ENCODE results near the gene RDH8.
"Not testable (repeated sequence)": the region's sequence is repeated elsewhere in the genome, so short reads cannot be mapped to it uniquely, and the experiment has no call there.

The RDH8 gene

DNA sequence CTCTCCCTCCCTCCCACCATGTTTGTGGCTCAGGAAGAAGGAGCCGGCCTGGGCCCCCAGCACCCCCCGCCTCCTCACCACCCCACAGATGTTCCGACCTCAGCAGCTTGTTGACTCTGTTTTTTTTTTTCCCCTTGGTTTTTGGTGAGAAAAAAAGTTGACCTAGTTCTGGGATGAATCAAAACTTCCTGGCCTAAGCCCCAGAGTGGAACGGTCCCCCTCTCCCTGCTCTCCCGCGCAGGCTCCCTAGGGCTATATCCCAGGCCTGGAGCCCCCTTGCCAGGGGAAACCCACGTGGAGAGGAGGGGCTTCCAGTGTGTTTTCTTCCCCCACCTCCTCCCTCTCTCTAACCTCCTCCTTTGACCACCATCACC is 7.0 kb upstream of the RDH8 start:
- DNase-seq, result no peak

- no peak for DNase-seq
These were observed 6.4 kb upstream of the RDH8 start for GRCh38 chr19:10006752-10007323.

DNA sequence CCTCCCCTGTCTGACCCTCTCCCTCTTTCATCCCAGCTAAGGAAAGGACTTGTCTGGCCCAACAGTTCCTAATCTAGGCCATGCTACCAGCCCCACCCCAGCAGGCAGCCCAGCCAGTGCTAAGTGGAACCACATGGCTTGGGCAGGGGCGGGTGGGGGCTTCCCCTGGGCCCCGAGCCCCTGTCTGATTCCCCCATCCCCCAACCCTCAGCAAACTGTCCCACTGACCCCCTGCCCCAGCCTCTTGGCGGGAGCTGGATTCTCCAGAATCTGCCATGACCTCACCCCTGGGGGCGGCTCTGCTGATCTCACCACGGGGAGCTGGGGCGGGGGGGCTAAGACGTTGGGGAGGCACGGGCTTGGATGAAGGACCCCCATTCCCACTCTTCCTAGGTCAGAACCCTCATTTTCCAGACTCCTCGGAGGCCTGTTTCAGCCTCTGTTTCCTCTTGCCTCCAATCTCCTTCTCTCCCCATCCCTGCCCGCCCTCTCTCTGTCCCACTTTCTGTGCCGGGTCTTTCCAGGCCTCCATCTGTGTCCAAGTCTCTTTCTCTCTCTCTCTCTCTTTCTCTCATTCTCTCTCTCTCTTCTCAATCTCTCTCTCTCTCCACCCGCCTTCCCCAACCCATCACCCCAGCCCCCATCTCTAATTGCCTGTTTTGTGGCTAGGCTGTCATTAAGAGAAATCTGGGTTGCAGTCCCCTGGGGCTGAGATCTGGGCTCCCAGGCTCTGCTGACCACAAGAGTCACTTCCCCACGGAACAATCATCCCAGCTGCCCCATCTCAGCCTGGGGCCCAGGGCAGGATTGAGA is 5.7 kb upstream of the RDH8 start:
- DNase-seq, result peak in 3 of 6 experiments; percentile 7 to 14 (median 8)

GRCh38 chr19:10008184-10008765 is 5.0 kb upstream of the RDH8 start:
- no peak for DNase-seq

DNA sequence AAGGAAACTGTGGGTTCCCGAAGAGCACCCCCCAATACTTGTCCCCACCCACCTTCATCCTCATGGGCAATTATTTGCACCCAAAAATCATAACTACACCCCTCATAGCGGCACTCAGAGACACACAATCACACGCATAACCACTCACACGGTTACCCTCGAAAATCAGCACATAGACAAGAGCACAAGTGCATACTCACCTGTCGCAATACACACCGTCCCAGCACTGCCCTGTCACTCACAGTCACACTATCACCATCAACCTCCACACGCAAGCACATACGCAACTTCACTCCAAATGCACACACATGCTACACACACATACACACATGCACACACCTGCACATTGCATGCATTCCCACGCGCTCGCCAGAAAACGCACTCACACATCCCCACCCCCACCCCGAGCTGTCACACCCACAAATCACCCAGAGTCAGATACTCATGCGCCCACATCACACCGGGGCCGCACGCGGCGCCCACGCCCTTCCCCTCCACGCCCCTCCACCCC is 3.5 kb upstream of the RDH8 start:
- DNase-seq, result no peak

- no peak for DNase-seq
These were observed 3.0 kb upstream of the RDH8 start, which contains the start of gene COL5A3 for GRCh38 chr19:10010247-10010691. Gene COL5A3, minus strand, starts transcription at chr19:10010504. Its CDS starts 119 bp downstream, at chr19:10010385.

DNA sequence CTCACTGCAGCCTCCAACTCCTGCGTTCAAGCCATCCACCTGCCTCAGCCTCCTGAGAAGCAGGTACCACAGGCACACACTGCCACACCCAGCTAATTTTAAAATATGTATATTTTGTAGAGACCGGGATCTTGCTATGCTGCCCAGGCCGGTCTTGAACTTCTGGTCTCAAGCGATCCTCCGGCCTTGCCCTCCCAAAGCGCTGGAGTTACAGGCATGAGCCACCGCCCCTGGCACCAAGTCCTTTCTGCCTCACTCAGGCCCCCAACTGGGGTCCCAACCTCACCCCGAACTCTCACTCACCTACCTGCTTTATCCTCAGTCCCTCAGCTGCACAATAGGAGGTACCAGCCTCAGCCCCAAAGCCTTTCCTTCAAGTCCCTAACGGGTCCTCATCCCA is 2.3 kb upstream of the RDH8 start:
- DNase-seq, result no peak

DNA sequence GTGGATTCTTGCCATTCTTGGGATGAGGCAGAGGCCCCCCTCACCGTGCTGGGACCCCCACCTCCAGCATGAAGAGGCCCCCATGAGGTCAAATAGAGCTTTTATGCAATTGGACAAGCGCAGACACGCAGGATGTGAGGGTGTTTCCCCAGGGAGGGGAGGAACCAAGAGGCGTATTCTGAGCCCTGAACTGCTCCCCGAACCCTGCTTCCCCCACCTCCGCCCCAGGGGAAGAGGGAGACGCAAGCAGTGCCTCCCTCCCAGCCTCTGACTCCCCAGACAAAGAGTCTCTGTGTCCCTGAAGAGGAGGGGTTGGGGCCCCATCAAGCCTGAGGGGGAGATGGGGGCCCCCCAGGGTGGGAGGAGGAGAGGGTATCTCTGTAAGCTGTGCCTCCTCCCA is 1.3 kb upstream of the RDH8 start:
- no peak for DNase-seq

DNA sequence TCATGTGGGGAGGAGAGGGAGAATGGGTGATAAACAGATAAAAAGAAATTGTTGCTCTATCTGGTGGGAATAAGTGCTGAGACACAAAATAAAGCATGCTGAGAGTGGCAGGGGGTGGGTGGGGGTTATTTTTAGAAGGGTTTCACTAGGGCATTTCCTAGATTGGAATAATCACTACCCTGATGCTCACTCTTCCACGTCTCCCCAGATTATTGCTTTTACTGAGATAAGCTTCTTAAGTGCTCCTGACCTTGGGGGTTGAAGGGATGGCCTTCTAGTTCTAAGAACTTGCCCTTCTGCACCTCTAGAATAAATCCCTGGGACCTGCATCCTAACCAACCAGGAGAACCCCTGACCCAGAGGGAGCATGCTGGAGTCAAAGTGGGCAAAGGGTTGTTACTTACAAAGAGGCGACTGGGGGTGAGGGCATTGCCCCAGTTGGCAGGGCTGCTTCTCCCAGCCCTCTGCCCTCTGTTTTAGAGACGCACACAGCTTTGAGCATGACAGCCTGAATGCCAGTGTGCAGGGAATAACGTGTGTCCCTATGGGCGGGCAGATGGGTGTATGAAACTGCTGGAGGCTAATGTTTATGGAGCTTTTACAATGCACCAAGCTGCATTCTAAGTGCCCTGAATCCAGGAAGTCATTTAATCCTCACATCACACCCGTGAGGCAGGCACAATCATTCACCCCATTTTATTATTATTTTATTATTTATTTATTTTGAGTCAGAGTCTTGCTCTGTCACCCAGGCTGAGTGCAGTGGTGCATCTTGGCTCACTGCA is 743 bp downstream of the RDH8 start:
- no peak for DNase-seq

DNA sequence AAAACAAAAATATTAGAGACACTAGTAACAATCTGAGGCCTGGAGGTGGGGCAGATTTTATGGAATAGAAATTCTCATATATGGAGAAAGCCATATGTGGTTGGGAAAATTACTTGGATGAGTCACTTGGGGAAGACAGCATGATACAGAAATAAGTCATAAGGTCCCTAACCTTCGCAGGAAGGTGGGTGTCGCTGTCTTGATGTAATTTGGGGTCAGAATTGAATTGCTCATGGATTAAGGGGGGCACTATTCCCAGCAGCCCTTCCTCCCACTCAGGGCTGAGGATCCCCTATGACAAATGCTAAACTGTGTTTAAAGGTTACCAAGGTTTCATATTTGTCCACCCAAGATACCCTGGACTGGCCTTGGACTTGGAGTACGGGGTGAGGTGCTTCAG is 5.0 kb downstream of the RDH8 start:
- no peak for DNase-seq

DNA sequence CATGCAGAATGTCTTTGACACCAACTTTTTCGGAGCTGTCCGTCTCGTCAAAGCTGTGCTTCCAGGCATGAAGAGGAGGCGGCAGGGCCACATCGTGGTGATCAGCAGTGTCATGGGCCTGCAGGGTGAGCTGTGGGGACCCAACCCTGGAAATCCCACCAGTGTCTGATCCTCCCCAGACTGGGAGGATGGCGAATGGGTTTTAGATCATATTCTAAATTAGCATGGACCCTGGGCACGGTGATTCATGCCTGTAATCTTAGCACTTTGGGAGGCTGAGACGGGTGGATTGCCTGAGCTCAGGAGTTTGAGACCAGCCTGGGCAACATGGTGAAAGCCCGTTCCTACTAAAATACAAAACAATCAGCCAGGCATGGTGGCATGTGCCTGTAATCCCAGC is 5.5 kb downstream of the RDH8 start:
- no peak for DNase-seq

GRCh38 chr19:10019246-10019645 is 6.0 kb downstream of the RDH8 start:
- DNase-seq, result no peak

DNA sequence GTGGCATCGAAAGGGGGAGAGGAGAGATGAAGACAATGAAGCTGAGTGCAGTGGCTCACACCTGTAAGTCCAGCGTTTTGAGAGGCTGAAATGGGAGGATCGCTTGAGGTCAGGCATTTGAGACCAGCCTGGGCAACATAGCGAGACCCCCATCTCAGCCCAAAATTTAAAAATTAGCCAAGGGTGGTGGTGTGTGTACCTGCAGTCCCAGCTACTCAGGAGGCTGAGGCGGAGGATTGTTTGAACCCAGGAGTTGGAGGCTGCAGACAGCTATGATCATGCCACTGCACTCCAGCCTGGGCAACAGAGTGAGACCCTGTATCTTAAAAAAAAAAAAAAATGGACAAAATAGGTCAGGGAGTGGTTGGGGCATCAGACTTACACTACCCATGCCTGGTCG is 7.6 kb downstream of the RDH8 start:
- no peak for DNase-seq

- no peak for DNase-seq
These were observed 8.2 kb downstream of the RDH8 start for GRCh38 chr19:10021446-10021845.

DNA sequence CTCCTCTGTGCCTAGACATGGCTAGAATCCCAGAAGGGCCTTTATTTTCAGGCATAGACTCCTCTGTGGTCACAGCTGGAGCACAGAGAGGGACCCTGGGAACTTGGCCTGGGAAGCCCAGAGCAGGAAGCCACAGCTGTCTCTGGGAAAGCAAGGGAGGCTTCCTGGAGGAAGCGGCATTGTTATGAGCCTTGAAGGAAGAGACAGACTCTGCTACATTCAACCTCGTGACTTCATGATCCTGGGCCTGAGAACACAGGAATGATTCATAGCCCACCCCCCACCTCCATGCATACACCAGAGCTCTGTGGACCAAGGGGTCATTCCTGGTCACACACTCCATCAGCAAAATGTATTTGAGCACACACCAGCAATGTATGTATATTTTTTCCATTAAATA is 8.6 kb downstream of the RDH8 start:
- DNase-seq, result no peak

- DNase-seq, result not testable (repeated sequence)
These were observed 9.8 kb downstream of the RDH8 start for GRCh38 chr19:10023096-10023495.

DNA sequence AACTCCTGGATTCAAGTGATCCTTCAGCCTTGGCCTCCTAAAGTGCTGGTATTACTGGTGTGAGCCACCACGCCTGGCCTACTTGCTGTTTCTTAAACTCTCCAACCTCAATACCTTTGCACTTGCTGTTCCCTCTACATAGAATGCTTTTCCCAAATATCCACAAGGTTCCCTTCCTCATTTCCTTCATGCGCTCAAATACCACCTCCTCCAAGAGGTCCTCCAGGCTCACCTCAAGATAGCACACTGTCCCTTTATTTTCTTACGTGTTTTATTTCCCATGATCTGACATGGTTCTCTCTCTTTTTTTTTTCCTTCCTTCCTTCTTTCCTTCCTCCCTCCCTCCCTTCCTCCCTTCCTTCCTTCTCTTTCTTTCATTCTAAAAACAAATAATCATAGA is 13.5 kb downstream of the RDH8 start:
- DNase-seq, result no peak

DNA sequence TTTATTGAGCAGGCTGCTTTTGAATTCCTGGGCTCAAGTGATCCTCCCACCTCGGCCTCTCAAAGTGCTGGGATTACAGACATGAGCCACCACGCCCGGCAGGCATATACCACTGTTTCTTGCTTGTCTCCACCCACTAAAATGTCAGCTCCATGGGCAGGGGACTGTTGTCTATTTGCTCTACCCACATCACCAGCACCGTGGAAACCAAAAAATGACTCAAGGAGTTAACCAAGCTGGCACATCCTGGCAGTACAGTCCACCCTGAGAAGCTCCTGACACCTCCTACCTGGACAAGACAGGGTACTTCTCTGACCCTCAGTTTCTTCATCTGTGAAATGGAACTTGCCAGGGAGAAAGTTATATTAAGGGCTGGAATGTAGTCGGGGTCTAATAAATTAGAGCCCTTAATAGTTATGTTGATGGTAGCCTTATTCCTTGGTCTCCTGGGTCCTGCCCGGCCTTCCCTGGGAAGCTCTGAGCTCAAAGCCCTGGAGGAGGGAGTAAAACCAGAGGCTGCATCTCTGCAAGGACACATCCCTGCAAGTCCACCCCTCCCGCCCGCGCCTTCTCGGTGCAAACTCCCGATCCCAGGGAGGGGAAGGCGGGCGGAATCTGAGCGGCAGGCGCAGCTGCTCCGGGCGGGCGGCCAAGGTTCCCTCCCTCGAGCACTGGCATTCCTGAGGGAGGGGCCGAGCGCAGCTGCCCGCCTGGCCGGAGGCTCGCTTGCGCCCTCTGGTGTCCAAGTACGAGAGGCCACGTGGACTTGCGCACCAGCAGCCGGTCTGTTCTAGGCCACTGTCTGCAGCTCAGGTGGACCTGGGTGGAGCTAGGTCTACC is 14.1 kb downstream of the RDH8 start:
- DNase-seq, result peak; percentile 31 to 68 (median 51)

- DNase-seq, result no peak
These were observed 20.3 kb downstream of the RDH8 start for GRCh38 chr19:10033614-10034013.

DNA sequence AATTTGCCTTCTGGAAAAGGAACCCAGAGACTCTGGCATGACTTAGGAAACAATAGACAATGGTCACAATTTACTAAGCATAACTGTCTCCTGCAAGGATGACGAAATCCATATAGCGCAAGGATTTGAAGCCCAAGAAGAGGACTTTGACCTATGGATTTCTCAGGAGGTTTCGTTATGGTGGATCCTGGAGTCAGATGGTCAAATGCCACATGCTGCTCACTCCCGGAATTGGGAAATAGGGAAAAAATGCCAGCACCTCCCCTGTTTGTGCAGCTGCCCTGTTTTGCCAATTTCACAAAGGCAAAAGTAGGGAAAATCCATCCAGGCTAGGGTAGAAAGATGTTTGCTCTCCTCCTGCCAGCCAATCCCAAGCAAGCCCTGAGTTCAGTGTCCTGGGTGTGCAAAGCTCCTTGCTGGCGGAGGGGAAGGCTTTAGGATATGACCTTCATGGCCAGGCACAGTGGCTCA is 23.4 kb downstream of the RDH8 start:
- no peak for DNase-seq

GRCh38 chr19:10037367-10037766 is 24.1 kb downstream of the RDH8 start:
- no peak for DNase-seq

- DNase-seq, result no peak
These were observed 24.5 kb downstream of the RDH8 start for GRCh38 chr19:10037809-10038208.

Measured in stimulated activated naive CD4-positive, alpha-beta T cell (primary cell).